Iris pigment epithelial cell (primary cell): ENCODE results near the gene LPAR2.

Source experiments
- DNase-seq: peaks from one replicate; pipeline ENCODE4 v3.0.0-alpha.2; 2011; ENCODE audit warnings: low read depth

The LPAR2 gene

GRCh38 chr19:19597809-19598306 lies 30.2 kb downstream of the LPAR2 start:
- no peak for DNase-seq

GRCh38 chr19:19595171-19595701 lies 32.8 kb downstream of the LPAR2 start:
- DNase-seq: peak; percentile 78

- DNase-seq: no peak
These were observed 33.6 kb downstream of the LPAR2 start for GRCh38 chr19:19594381-19594780.

- no peak for DNase-seq
These were observed 35.3 kb downstream of the LPAR2 start for GRCh38 chr19:19592690-19593089.

- DNase-seq: peak; percentile 99
These were observed 36.7 kb downstream of the LPAR2 start for GRCh38 chr19:19591133-19591825.

GRCh38 chr19:19588546-19588945 lies 39.5 kb downstream of the LPAR2 start:
- no peak for DNase-seq

GRCh38 chr19:19587771-19588170 lies 40.2 kb downstream of the LPAR2 start:
- DNase-seq: no peak

GRCh38 chr19:19584356-19584755 lies 43.7 kb downstream of the LPAR2 start:
- no peak for DNase-seq

GRCh38 chr19:19582471-19582870 lies 45.5 kb downstream of the LPAR2 start:
- DNase-seq: no peak

GRCh38 chr19:19581391-19581790 lies 46.6 kb downstream of the LPAR2 start:
- no peak for DNase-seq

- no peak for DNase-seq
These were observed 47.6 kb downstream of the LPAR2 start for GRCh38 chr19:19580418-19580817.

- DNase-seq: no peak
These were observed 48.3 kb downstream of the LPAR2 start for GRCh38 chr19:19579533-19580361.

- DNase-seq: no peak
These were observed 49.8 kb downstream of the LPAR2 start for GRCh38 chr19:19578252-19578651.

- no peak for DNase-seq
These were observed 52.6 kb downstream of the LPAR2 start for GRCh38 chr19:19575411-19575810.
